HAP-1 (cell line): Measurements from ENCODE around the gene G6PD.

Experiments
- DNase-seq, 2 experiments: peaks; one replicate each; pipeline ENCODE4 v3.0.0-alpha.2; 2016 to 2020; ENCODE audit warnings: low spot score in 2 of 2
- H3K27me3 ChIP-seq: fragments of 250-450 bp; sonication (Bioruptor Pico); 2 replicates; pipeline ENCODE4 v1.5.1; 2020; ENCODE audit warnings: low read depth, mild to moderate bottlenecking, moderate library complexity
- H3K36me3 ChIP-seq: fragments of 250-450 bp; sonication (Bioruptor Pico); replicated peaks from 2 replicates; pipeline ENCODE4 v1.5.1; 2020; ENCODE audit warnings: mild to moderate bottlenecking
- H3K4me1 ChIP-seq: fragments of 250-450 bp; sonication (Bioruptor Pico); 2 replicates; pipeline ENCODE4 v1.5.1; 2020; ENCODE audit warnings: mild to moderate bottlenecking
- H3K4me3 ChIP-seq: fragments of 250-450 bp; sonication (Bioruptor Pico); 2 replicates; pipeline ENCODE4 v1.5.1; 2020; ENCODE audit warnings: mild to moderate bottlenecking, moderate library complexity
- H3K9me3 ChIP-seq: fragments of 250-450 bp; sonication (Bioruptor Pico); 2 replicates; pipeline ENCODE4 v1.5.1; 2020; ENCODE audit warnings: mild to moderate bottlenecking, moderate library complexity
- in situ Hi-C: fragments of 300-500 bp; cut with MboI; formaldehyde crosslinking; loops from 3 replicates; pipeline ENCODE4 v1.14.3; 2020; ENCODE audit warnings: low sequenced_read_pairs, inconsistent platforms, mixed read lengths

Gene G6PD

DNA sequence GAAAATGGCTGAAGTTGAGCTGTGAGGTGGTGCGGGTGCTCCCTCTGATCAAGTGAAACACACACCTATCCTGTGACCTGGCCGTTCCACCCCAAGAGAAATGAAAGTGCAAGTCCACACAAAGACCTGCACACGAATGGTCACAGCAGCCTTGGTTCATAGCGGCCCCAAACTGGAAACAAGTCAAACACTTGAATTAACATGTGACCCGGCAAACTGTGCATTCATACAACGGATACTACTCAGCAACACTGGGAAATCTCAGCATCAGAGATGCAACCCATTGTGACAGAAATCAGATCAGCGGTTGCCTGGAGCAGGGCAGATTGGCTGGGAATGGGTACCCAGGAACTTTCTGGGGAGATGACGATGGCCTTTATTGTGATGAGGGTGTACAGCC lies 7.6 kb downstream of the G6PD start:
- no peak overlapping the region for H3K4me3 ChIP-seq
- H3K4me1 ChIP-seq: 0 out of 2 replicates have a peak, but pooled peaks cover 2% of the 10 kb centered on the region
- DNase-seq: no peak
- in situ Hi-C loops: loop anchor here (25.0 kb wide), 4 partner anchors 177 to 1577 kb away; partner anchors contain the start of genes FLNA, IRAK1 and MECP2
- peaks cover 48% of the 10 kb centered on the region for H3K36me3 ChIP-seq
- no peaks in the 10 kb centered on the region for H3K27me3 ChIP-seq
- no peaks in the 10 kb centered on the region for H3K9me3 ChIP-seq

DNA sequence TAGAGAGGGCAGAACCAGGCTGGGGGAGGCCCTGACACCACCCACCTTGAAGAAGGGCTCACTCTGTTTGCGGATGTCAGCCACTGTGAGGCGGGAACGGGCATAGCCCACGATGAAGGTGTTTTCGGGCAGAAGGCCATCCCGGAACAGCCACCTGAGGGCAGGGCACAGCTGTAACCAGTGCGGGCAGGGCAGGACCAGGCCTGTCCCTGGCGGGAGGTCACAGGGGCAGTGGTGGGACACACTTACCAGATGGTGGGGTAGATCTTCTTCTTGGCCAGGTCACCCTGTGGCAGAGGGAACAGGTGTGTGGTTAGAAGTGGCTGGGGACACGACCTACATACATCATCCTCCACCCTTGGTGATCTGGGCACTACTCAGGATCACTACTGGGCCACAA lies 10.8 kb downstream of the G6PD start:
- no peaks in the 10 kb centered on the region for H3K9me3 ChIP-seq
- H3K27me3 ChIP-seq: no peaks in the 10 kb centered on the region
- H3K36me3 ChIP-seq: peaks cover 42% of the 10 kb centered on the region
- DNase-seq: no peak
- no peaks in the 10 kb centered on the region for H3K4me1 ChIP-seq
- in situ Hi-C loops: loop anchor here (25.0 kb wide), 4 partner anchors 174 to 1574 kb away; partner anchors contain the start of genes FLNA, IRAK1 and MECP2
- no peak overlapping the region for H3K4me3 ChIP-seq

DNA sequence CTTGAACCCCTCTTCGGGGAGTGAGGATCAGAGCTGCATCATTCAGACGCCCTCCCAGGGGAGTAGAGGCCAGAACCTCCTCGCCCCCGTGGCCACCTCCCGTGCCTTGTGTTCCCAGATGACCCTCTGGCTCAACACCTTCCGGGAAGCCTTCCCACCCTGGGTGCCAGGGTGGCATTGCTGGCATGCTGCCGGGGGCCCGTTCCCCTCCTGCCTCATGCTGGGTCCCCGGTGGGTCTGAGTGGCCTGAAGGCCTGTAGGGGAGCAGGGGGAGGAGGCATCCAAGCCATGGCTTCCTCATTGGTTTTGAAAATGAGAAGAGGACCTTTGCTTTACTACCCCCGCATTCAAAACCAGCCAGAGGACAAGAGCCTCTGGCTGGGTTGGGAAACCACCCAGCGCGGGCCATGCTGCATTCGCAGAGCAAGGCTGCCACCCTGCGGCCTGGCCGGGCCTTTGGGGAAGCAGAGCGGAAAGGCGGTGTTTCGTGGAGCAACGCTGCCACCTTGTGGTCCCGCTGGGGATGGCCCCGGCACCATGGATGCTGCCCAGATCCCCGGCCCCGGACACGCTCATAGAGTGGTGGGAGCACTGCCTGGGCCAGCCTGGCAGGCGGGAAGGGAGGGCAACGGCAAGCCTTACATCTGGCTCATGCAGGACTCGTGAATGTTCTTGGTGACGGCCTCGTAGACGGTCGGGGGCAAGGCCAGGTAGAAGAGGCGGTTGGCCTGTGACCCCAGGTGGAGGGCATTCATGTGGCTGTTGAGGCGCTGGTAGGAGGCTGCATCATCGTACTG lies 11.9 kb downstream of the G6PD start:
- peaks cover 41% of the 10 kb centered on the region for H3K36me3 ChIP-seq
- no peak overlapping the region for H3K4me3 ChIP-seq
- DNase-seq: peak; percentile 87 to 95
- no peaks in the 10 kb centered on the region for H3K27me3 ChIP-seq
- no peaks in the 10 kb centered on the region for H3K4me1 ChIP-seq
- in situ Hi-C loops: loop anchor here (25.0 kb wide), 4 partner anchors 172 to 1572 kb away; partner anchors contain the start of genes FLNA, IRAK1 and MECP2
- no peaks in the 10 kb centered on the region for H3K9me3 ChIP-seq

DNA sequence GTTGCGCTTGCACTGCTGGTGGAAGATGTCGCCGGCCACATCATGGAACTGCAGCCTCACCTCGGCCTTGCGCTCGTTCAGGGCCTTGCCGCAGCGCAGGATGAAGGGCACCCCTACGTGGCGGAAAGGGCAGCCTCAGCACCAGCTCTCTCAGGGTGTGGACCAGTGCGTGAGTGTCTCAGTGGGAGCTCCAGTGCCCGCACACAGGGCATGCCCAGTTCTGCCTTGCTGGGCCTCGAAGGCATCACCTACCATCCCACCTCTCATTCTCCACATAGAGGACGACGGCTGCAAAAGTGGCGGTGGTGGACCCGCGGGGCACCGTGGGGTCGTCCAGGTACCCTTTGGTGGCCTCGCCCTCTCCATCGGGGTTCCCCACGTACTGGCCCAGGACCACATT lies 14.0 kb downstream of the G6PD start:
- in situ Hi-C loops: loop anchor here (25.0 kb wide), 4 partner anchors 170 to 1570 kb away; partner anchors contain the start of genes FLNA, IRAK1 and MECP2
- DNase-seq: no peak
- Histone ChIP-seq H3K36me3 (peaks cover 41% of the 10 kb centered on the region), H3K27me3 (no peaks in the 10 kb centered on the region), H3K9me3 (no peaks in the 10 kb centered on the region), H3K4me3 (no peak overlapping the region), H3K4me1 (no peaks in the 10 kb centered on the region)

DNA sequence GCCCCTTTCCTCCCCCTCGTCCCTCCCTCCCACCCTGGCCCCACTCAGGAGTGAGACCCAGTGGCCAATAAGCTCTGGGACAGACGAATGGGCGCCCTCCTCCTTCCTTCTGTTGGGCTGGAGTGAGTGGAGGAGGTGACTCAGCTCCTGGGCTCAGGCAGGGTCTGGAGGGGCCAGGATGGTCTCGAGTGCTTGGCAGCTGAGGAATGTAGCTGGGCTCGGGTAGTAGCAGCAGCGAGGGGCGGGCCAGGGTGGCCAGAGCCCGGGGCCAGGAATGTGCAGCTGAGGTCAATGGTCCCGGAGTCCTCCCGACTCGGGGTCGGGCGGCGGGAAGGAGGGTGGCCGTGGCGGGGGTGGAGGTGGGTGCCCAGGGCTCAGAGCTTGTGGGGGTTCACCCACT lies 15.0 kb downstream of the G6PD start:
- Histone ChIP-seq H3K27me3 (no peaks in the 10 kb centered on the region), H3K4me1 (peaks cover 8% of the 10 kb centered on the region), H3K36me3 (peaks cover 41% of the 10 kb centered on the region), H3K9me3 (no peaks in the 10 kb centered on the region), H3K4me3 (no peak overlapping the region)
- DNase-seq: no peak
- in situ Hi-C loops: loop anchor here (25.0 kb wide), 4 partner anchors 169 to 1569 kb away; partner anchors contain the start of genes FLNA, IRAK1 and MECP2

DNA sequence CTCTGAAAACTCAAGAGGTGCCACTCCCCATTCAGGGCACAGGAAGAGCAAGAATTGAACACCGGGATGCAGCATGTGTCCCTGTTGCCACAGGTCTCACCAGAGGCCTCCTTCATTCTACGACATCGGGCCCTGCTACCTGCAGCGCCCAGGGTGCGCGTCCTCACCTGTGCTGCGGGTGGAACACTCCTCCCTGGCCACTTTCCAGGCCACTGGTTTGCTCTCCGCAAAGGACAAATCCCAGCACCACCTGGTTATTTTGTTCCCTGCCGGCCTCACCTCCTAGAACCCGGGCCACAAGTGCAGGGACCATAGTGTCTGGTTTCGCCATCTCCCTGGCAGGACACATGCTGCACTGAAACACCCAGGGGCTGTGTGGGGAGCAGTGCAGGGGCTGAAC lies 16.4 kb downstream of the G6PD start:
- no peak for DNase-seq
- Histone ChIP-seq H3K4me3 (no peak overlapping the region), H3K4me1 (peaks cover 8% of the 10 kb centered on the region), H3K9me3 (no peaks in the 10 kb centered on the region), H3K27me3 (no peaks in the 10 kb centered on the region), H3K36me3 (peaks cover 36% of the 10 kb centered on the region)
- in situ Hi-C loops: loop anchor here (25.0 kb wide), 4 partner anchors 168 to 1568 kb away; partner anchors contain the start of genes FLNA, IRAK1 and MECP2

DNA sequence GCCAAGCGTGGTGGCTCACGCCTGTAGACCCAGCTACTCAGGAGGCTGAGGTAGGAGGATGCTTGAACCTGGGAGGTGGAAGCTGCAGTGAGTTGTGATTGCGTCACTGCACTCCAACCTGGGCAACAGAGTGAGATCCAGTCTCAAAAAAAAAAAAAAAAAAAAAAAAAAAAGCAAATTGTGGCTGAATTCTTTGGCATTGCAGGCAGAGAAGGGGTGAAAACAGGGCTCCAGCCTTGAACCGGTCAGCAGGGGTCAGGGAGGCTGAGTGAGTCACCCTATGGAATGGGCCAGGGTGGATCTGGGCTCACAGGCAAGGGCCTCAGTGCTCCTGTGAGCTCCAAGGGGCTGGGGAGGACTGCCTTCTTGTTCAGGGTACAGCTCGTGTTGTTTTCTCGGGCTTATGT lies 17.4 kb downstream of the G6PD start:
- Histone ChIP-seq H3K9me3 (no peaks in the 10 kb centered on the region), H3K4me3 (no peak overlapping the region), H3K36me3 (peaks cover 27% of the 10 kb centered on the region), H3K27me3 (no peaks in the 10 kb centered on the region), H3K4me1 (peaks cover 8% of the 10 kb centered on the region)
- no peak for DNase-seq
- in situ Hi-C loops: loop anchor here (25.0 kb wide), 4 partner anchors 167 to 1567 kb away; partner anchors contain the start of genes FLNA, IRAK1 and MECP2

DNA sequence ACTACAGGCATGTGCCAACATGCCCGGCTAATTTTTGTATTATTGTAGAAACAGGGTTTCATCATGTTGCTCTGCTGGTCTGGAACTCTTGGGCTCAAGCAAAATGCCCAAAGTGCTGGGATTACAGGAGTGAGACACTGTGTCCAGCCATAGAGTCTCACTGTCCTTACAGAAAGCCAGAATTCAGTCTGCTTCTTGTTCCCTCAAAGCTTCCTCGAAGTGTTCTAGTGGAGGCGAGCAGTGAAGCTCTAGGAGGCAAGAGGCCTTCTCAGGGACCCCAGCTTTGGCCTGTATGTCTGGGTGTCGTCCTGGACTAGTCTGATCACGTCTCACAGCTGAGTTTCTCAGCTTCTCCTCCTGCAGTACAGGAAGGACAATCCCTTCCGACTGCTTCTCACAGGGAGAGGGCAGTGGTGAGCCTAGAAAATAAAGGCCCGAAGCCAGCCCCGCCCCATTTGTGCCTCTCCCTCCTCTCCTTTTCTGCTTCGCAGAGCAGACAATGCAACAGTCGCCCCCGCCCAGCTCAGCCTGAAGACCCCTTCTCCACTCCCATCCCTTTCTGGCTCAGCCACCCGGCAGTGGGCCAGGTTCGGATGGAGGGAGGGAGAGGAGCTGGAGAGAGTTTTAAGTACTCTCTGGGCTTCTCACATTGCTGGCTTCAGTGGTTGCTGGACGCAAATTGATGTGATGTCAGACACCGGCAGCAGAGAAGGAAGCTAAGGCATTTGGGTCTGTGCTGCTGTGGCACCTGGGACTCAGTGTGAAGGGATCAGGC lies 19.6 kb downstream of the G6PD start:
- DNase-seq: peak; percentile 91 to 94
- peaks cover 6% of the 10 kb centered on the region; the same call in 1 of the 2 replicates for H3K36me3 ChIP-seq
- no peaks in the 10 kb centered on the region for H3K9me3 ChIP-seq
- H3K4me1 ChIP-seq: peaks cover 8% of the 10 kb centered on the region
- in situ Hi-C loops: loop anchor here (25.0 kb wide), 4 partner anchors 165 to 1565 kb away; partner anchors contain the start of genes FLNA, IRAK1 and MECP2
- no peaks in the 10 kb centered on the region for H3K27me3 ChIP-seq
- peak overlapping the region; percentile 16 for H3K4me3 ChIP-seq

DNA sequence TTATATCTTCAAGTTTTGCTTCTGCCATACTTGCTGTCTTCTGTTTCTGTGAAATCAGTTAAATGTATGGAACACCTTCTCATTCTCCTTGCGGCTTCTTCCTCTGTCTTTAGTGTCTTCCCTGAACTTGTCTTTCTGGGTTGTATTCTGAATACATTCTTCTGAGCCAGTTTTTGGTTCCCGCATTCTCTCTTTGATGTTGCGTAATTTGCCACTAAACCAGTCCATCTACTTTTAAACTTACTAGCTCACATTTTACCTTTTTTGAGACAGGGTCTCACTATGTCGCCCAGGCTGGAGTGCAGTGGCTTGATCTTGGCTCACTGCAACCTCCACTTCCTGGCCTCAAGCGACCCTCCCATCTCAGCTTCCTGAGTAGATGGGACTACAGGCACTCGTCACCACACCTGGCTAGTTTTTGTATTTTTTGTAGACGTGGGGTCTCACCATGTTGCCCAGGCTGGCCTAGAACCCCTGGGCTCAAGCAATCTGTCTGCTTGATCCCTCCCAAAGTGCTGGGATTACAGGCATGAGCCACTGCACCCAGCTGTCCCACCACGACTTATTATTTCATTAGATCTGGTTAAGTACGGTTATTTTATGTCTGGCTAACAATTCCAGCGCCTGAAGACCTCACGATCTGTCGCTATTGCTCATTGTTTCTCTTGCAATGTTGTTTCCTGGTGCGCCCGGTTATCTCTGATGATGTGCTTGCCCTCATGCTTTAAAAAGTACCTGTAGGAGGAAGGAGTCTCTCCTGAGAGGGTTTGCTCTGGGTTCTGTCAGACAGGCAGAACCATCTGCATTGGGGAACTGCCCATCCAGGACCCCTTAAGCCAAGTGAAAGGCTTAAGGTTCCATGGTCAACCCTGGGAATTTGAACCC lies 20.8 kb downstream of the G6PD start:
- Histone ChIP-seq H3K4me1 (peaks cover 8% of the 10 kb centered on the region), H3K36me3 (peaks cover 1% of the 10 kb centered on the region; the same call in 1 of the 2 replicates), H3K4me3 (no peak overlapping the region), H3K27me3 (no peaks in the 10 kb centered on the region), H3K9me3 (no peaks in the 10 kb centered on the region)
- in situ Hi-C loops: loop anchor here (25.0 kb wide), 4 partner anchors 164 to 1564 kb away; partner anchors contain the start of genes FLNA, IRAK1 and MECP2
- no peak for DNase-seq

DNA sequence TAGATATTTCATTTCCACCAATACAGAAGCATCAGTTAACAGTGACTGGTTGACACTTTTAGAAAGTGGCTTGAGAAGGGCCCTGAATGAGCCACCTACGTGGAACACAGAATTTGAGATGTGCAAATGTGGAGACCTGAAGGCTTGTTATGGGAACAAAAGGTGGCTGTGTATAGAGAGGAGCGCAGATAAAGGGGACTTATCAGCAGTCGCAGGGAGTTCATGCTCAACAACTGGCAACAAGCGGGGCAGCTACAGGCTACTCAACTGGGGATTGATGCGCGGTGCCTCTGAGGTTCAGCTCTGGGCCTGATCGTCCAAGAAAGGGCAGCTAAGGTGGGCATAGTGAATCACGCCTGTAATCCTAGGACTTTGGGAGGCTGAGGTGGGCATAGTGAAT lies 27.3 kb downstream of the G6PD start:
- in situ Hi-C loops: no loop called here
- no peak for DNase-seq
- Histone ChIP-seq H3K4me3 (no peak overlapping the region), H3K4me1 (peaks cover 19% of the 10 kb centered on the region), H3K9me3 (no peaks in the 10 kb centered on the region), H3K36me3 (no peaks in the 10 kb centered on the region), H3K27me3 (no peaks in the 10 kb centered on the region)

DNA sequence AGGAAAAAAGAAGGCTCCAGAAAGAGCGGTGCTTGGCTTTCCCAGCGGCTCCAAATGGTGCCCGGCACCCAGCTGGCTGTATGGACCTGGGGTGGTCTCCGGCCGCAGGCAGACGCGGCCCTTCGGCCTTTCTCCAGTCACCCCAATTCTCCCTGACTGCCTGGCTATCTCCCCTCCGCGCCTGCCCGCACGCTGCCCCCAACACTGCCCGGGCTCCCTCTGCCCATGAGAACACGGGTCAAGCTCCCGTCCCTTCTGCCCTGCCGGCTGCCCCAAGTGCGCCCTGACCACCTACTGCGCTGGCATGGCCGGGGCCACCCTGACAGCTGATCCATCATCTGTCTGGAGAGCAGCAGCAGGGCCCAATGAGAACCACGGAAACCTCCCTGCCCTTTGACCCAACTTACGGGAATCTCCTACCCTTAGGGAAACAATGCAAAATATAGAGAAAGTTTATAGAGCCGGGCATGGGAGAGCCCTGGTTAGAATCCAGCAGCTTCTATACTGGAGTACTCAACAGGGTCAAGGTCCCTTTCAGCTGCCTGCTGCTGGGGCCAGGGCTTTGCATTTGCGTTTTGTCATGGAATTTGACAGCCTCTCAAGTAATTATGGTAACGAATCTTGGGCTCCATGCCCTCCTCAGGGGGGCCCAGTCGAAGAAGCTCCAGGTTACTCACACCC lies 29.4 kb downstream of the G6PD start:
- Histone ChIP-seq H3K27me3 (no peaks in the 10 kb centered on the region), H3K36me3 (no peaks in the 10 kb centered on the region; the same call in 1 of the 2 replicates), H3K4me3 (no peak overlapping the region), H3K9me3 (no peaks in the 10 kb centered on the region), H3K4me1 (peaks cover 19% of the 10 kb centered on the region)
- no peak for DNase-seq
- in situ Hi-C loops: no loop called here

DNA sequence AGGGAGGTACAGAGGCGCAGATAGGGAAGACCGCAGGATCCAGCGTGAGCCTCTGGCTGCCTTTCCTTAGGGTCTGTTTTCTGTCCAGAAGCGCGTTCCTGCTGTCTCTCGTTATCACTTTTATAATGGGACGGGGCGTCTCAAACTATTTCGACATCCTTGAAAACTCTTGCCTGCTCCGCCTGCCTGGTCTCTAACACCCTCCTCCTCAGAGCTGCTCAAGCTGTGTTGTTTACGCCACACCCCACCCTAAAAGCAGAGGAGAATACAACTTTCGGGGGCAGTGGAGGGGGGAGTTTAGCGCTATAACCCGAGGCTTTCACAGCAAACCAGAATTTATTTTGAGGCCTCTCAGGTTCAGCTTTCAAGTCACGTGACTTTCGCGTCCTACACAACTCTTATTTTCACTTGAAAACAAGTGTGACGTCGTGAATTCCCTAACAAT lies 30.0 kb downstream of the G6PD start:
- no peaks in the 10 kb centered on the region for H3K27me3 ChIP-seq
- DNase-seq: peak; percentile 71 to 79

More for the DNA sequence above, 30.0 kb downstream of the G6PD start:
- peaks cover 19% of the 10 kb centered on the region for H3K4me1 ChIP-seq
- H3K9me3 ChIP-seq: no peaks in the 10 kb centered on the region
- no peaks in the 10 kb centered on the region; the same call in 1 of the 2 replicates for H3K36me3 ChIP-seq
- in situ Hi-C loops: no loop called here
- peak overlapping the region; percentile 96 for H3K4me3 ChIP-seq
